GM18858 (cell line): Measurements from ENCODE around the gene INO80D.

Experiments used
- ATAC-seq: cut with Tn5 transposase; IDR thresholded peaks from one replicate; pipeline ENCODE4 v1.9.1; 2021; ENCODE audit not compliant: unreplicated experiment

Gene INO80D

GRCh38 chr2:205947621-205948495 is 138.1 kb downstream of the INO80D start:
- ATAC-seq: peak; percentile 84

GRCh38 chr2:205946226-205946625 is 139.7 kb downstream of the INO80D start:
- ATAC-seq: no peak
